Measurements from ENCODE around the gene PTPRN2. TPM values are rescaled to one million over a fixed set of nuclear protein-coding genes. Genes with fewer than 3 reads are reported as not detected.
"Not testable (repeated sequence)": the region's sequence is repeated elsewhere in the genome, so short reads cannot be mapped to it uniquely, and the experiment has no call there.

The PTPRN2 gene
- polyA plus RNA-seq, 1 donor, result 1.7 TPM

- no peak for DNase-seq (ENCODE audit: low read depth)
Observed at GRCh38 chr7:158281441-158281840, 306.2 kb downstream of the PTPRN2 start.

DNA sequence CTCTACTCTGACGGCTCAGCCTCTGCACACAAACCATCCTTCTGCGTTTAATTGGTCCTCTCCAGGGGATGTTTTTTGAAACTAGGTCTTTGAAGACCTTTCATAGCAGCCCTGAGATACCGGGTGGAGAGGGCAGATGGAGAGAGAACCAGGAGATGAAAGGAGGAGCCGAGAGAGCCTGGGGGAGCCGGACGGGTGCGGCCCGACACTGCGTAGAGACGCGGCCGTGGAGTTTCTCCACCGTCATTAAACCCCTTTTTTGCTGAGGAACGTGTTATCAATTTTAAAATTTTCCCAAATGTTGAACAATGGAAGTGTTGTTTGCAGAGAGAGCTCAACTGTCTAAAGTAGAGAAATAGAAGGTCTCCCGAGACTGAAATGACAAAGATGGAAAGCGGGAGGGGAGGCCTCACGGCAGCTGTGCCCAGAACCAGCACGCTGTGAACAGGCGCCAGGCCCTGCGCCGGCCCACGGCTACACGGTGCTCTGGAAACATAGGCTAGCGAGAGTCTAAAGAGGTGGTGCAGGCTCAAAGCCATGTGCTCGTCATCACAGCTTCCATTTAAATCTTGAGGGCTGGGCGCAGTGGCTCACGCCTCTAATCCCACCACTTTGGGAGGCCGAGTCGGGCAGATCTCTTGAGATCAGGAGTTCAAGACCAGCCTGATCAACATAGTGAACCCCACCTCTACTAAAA, 307.0 kb downstream of the PTPRN2 start:
- DNase-seq (ENCODE audit: low read depth), result no peak

DNA sequence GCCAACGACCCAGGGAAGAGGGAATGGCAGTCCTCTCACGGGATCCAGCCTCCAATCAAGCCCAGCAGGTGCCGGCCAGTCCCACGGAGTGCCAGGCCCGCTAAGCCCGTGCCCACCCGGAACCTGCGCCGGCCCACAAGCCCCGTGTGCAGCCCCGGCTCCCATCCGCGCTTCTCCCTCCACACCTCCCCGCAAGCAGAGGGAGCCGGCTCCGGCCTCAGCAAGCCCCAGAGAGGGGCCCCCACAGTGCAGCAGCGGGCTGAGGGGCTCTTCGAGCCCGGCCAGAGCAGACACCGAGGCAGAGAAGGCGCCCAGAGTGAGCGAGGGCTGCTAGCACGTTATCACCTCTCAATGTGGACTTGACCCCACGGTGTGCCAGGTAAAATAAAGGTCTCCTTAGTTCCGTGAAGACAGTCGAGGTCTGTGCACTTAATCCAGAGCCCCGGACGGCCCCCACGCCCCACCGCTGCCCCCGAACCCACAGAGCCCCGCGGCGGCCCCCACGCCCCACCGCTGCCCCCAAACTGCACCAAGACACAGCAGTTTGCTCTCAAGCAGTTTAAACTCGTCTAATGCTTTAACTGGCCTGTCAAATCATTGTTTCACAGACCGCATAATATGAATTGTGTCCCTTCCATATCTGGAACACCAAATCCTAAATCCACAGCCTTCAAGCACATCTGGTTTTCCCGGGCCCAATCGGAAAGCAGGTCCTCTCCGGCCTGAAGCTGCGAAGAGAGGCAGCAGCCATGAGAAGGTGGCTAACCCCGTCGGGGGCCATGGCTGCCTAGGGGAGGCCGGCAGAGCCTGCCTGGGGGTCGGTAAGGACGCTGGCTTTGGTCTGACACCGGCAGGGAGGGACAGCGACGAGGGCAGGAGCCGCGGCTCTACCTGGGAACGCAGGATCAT, 307.8 kb downstream of the PTPRN2 start:
- no peak for DNase-seq (ENCODE audit: low read depth)

DNA sequence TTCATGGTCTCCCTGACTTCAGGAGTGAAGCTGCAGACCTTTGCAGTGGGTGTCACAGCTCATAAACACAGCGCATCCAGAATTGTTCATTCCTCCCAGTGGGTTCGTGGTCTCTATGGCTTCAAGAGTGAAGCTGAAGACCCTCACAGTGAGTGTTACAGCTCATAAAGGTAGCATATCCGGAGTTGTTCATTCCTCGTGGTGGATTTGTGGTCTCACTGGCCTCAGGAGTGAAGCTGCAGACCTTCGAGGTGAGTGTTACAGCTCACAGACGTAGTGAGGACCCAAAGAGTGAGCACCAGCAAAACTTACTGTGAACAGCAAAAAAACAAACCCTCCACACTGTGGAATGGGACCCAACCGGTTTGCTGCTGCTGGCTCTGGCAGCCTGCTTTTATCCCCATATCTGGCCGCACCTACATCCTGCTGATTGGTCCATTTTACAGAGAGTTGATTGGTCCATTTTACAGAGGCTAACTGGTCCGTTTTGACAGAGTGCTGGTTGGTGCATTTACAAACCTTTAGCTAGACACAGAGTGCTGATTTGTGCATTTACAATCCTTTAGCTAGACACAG, 308.8 kb downstream of the PTPRN2 start:
- no peak for DNase-seq (ENCODE audit: low read depth)

DNA sequence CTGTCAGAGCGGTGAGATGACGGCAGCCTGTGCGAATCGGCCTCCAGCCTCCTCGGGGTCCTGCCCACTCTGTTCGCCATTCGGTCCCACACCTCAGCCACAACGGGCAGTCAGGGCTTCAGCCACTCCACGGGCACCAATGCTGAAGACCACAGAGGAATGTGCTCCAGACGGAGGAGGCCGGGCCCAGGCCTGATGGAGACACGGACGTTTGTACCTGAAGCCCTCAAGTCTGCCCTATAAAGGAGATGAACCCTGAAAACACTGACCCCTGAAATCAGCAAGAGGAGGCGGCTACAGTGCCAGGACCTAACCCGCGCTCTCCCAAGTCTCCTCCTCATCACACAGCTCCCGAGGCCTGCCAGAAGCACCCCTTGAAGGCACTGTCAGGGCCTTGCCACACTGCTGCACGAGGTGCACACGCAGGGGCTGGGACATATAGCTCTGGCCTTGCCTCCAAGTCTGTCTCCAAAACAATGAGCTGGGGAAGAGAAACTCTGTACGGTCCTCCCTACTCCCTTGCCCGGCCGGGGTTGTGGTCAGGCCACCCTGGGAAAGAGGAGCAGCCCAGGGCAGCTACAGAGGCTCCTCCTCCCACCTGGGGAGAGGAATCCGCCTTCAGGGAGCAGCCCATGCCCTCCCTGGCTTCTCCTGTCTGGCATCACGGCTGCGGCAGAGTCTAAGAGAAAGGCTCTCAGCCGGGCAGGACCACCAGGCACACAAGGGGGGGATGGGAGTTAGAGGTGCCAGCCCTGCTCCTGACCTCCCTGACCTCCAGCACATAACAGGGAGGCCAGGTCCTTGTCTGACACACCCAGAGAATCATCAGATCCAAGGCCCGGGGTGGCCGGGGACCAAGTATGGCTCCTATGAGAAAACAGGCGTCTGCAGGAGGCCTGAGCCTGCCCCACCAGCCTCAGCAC, 310.1 kb downstream of the PTPRN2 start:
- no peak for DNase-seq (ENCODE audit: low read depth)

GRCh38 chr7:158276414-158277218, 311.0 kb downstream of the PTPRN2 start:
- no peak for DNase-seq (ENCODE audit: low read depth)

DNA sequence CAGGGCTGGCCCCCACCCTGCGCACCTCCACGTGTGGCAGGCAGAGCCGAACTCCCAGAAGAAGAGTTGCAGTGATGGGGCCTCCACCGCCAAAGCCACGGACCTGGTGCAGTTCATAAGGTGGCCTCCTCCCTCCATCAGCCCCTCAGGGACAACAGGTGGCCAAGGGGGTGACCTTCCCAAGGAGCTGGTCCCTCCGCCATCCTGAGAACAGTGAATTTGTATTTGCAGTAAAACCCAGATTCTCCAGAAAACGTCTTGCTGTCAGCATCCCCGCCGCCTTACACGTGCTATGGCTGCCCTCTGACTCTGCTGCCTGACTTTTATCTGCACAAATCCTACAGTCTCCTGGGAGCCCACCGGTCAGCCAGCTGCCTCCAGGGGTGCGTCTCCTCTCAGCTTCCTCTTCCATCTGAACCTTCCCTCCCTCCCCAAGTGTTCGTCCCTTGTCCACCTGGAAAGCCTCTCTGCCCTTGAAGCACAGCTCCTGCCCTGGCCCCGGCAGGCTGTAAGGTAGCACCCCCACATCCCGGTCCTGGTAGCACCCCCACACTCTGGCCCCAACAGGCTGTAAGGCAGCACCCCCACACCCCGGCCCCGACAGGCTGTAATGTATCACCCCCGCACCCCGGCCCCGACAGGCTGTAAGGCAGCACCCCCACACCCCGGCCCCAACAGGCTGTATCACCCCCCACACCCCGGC, 311.8 kb downstream of the PTPRN2 start:
- DNase-seq (ENCODE audit: low read depth), result no peak

GRCh38 chr7:158274996-158275395, 312.6 kb downstream of the PTPRN2 start:
- no peak for DNase-seq (ENCODE audit: low read depth)

GRCh38 chr7:158274404-158274811, 313.2 kb downstream of the PTPRN2 start:
- DNase-seq (ENCODE audit: low read depth), result no peak

DNA sequence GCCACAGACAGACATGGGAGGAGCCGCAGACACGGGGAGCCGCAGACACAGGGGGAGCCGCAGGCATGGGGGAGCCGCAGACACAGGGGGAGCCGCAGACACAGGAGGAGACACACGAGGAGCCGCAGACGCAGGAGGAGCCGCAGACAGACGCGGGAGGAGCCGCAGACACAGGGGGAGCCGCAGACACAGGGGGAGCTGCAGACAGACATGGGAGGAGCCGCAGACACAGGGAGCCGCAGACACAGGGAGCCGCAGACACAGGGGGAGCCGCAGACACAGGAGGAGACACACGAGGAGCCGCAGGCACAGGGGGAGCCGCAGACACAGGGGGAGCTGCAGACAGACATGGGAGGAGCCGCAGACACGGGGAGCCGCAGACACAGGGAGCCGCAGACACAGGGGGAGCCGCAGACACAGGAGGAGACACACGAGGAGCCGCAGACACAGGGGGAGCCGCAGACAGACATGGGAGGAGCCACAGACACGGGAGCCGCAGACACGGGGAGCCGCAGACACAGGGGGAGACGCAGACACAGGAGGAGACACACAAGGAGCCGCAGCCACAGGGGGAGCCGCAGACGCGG, 313.8 kb downstream of the PTPRN2 start:
- not testable (repeated sequence) for DNase-seq (ENCODE audit: low read depth)

GRCh38 chr7:158273138-158273651, 314.4 kb downstream of the PTPRN2 start:
- DNase-seq (ENCODE audit: low read depth), result no peak

GRCh38 chr7:158272509-158273137, 315.0 kb downstream of the PTPRN2 start:
- no peak for DNase-seq (ENCODE audit: low read depth)

DNA sequence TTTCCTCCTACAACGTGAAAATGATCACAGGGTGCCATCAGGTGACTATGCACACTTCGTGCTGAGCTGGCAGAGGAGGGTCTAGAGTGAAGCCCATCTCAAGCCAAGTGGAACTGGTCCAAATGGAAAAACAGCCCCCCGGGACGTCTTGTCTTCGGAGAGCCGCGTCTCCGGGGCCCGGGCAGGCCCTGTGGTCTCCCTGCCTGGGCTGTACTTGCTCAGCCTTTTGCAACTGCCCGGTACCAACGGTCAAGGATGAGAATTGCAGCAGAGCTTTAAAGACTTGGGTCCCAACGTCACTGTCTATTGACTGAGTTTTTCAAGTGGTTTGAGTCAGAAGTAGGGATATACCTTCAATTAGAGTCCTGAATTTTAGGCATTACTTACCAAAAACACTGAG, 315.5 kb downstream of the PTPRN2 start:
- no peak for DNase-seq (ENCODE audit: low read depth)

DNA sequence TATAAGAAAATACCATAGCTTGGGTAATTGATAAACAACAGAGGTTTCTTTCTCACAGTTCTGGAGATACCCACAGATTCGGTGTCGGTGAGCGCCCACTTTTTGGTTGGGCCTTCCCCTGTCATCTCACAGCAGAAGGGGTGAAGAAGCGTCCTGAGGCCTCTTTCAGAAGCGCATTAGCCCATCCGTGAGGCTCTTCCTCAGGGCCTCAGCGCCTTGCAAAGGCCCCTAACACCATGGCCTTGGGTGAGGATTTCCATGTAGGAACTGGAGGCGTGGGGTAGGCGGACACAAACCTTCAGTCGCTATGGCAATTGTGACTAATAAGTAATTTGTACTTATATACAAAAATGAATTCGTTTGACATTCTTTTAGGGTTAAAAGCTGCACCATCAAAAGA, 316.0 kb downstream of the PTPRN2 start:
- DNase-seq (ENCODE audit: low read depth), result no peak

GRCh38 chr7:158270856-158271413, 316.7 kb downstream of the PTPRN2 start:
- no peak for DNase-seq (ENCODE audit: low read depth)

GRCh38 chr7:158270106-158270775, 317.4 kb downstream of the PTPRN2 start:
- no peak for DNase-seq (ENCODE audit: low read depth)

DNA sequence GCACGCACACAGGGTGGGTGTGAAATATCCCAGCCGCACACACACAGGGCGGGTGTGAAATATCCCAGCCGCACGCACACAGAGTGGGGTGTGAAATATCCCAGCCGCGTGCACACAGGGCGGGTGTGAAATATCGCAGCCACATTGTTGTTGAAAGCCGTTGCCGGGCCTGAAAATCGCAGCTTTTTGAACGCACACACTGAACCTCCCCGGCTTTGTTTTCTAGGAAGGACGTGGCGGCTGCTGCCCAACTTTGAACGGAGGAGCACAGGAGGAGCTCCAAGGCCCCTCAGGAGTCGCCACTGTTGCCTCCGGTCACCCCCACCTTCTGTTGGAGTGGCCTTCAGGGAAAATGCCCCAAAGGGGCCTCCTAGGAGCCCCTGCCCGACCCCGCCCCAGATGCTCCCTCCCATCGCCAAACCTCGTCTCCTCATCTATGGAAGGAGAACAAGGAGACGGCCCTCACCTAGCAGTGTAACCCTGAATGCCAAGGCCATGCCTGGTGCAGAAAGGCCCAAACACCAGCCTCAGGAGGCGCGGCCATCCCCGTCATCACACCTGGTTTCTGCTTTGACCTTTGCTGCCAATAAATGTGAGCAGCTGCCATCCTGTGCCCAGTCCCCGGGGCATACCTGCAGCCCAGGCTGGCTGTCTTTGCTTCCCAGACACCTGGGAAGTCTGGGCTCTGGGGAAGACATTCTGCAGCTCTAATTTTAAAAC, 318.6 kb downstream of the PTPRN2 start:
- no peak for DNase-seq (ENCODE audit: low read depth)
